H7 (cell line): Measurements from ENCODE around the gene CELA2A. TPM values are rescaled to one million over a fixed set of nuclear protein-coding genes. Genes with fewer than 3 reads are reported as not detected.
A peak's percentile ranks its signal among the peaks of the same experiment; 100 is the strongest.
"Not testable (repeated sequence)": the region's sequence is repeated elsewhere in the genome, so short reads cannot be mapped to it uniquely, and the experiment has no call there.

Experiments used
- DNase-seq: peaks from one replicate; pipeline ENCODE4 v3.0.0; 2012
- H3K27me3 ChIP-seq: 2 replicates; pipeline ENCODE4 v1.6.0; 2011; ENCODE audit warnings: mild to moderate bottlenecking, low read length; ENCODE audit not compliant: control insufficient read depth, insufficient read depth
- H3K36me3 ChIP-seq: replicated peaks from 2 replicates; pipeline ENCODE4 v1.5.1; 2011; ENCODE audit warnings: low read length; ENCODE audit not compliant: control insufficient read depth, insufficient read depth
- H3K4me3 ChIP-seq: 2 replicates; pipeline ENCODE4 v1.5.1; 2011; ENCODE audit warnings: low read depth, mild to moderate bottlenecking, control low read depth, low read length, moderate library complexity; ENCODE audit not compliant: insufficient read depth
- total RNA-seq: library from RNA; depleted of rRNA; stranded (reverse); fragments of >200 nt; shearing (Covaris generic); gene quantifications from 2 replicates; pipeline ENCODE4 v1.2.3, GENCODE V29; 2014

The CELA2A gene
- total RNA-seq, 1 experiment from 2014 or later, result not detected

GRCh38 chr1:15463064-15463800, 6.7 kb downstream of the CELA2A start:
- not testable (repeated sequence) for DNase-seq, H3K4me3 ChIP-seq, H3K27me3 ChIP-seq, H3K36me3 ChIP-seq

- not testable (repeated sequence) for DNase-seq, H3K36me3 ChIP-seq, H3K27me3 ChIP-seq, H3K4me3 ChIP-seq
These were observed 7.4 kb downstream of the CELA2A start for GRCh38 chr1:15463926-15464322.

- no peak for DNase-seq
- no peaks in the 10 kb centered on the region for H3K27me3 ChIP-seq
- H3K4me3 ChIP-seq, result no peak overlapping the region
- no peaks in the 10 kb centered on the region for H3K36me3 ChIP-seq
These were observed 9.1 kb downstream of the CELA2A start for GRCh38 chr1:15465674-15466073.

GRCh38 chr1:15466955-15467625, 10.6 kb downstream of the CELA2A start:
- H3K27me3 ChIP-seq, H3K4me3 ChIP-seq, DNase-seq, H3K36me3 ChIP-seq: not testable (repeated sequence)

- Histone ChIP-seq H3K36me3 (no peaks in the 10 kb centered on the region), H3K27me3 (no peaks in the 10 kb centered on the region), H3K4me3 (no peak overlapping the region)
- no peak for DNase-seq
These were observed 11.6 kb downstream of the CELA2A start for GRCh38 chr1:15468145-15468544.

GRCh38 chr1:15469361-15469760, 12.8 kb downstream of the CELA2A start:
- no peak for DNase-seq
- no peak overlapping the region for H3K4me3 ChIP-seq
- H3K27me3 ChIP-seq, result no peaks in the 10 kb centered on the region
- H3K36me3 ChIP-seq, result no peaks in the 10 kb centered on the region

- H3K4me3 ChIP-seq, H3K27me3 ChIP-seq, DNase-seq, H3K36me3 ChIP-seq: not testable (repeated sequence)
These were observed 13.4 kb downstream of the CELA2A start for GRCh38 chr1:15469821-15470448.

- not testable (repeated sequence) for H3K4me3 ChIP-seq, DNase-seq, H3K27me3 ChIP-seq, H3K36me3 ChIP-seq
These were observed 14.5 kb downstream of the CELA2A start for GRCh38 chr1:15471067-15471466.

- DNase-seq, H3K36me3 ChIP-seq, H3K27me3 ChIP-seq, H3K4me3 ChIP-seq: not testable (repeated sequence)
These were observed 15.2 kb downstream of the CELA2A start for GRCh38 chr1:15471723-15472122.

GRCh38 chr1:15472587-15472986, 16.1 kb downstream of the CELA2A start:
- H3K4me3 ChIP-seq, result no peak overlapping the region
- peak; percentile 47 for DNase-seq
- H3K27me3 ChIP-seq, result no peaks in the 10 kb centered on the region
- H3K36me3 ChIP-seq, result no peaks in the 10 kb centered on the region

- DNase-seq, result no peak
- no peaks in the 10 kb centered on the region for H3K36me3 ChIP-seq
- no peak within 1 kb of the TSS for H3K4me3 ChIP-seq
- no peaks in the 10 kb centered on the region for H3K27me3 ChIP-seq
These were observed 19.3 kb downstream of the CELA2A start, which contains the start of gene CELA2B for GRCh38 chr1:15475752-15476314. Gene CELA2B, plus strand, starts transcription at chr1:15476104. Its CDS starts 22 bp downstream, at chr1:15476126.

GRCh38 chr1:15476927-15477326, 20.4 kb downstream of the CELA2A start:
- no peaks in the 10 kb centered on the region for H3K27me3 ChIP-seq
- H3K36me3 ChIP-seq, result no peaks in the 10 kb centered on the region
- no peak overlapping the region for H3K4me3 ChIP-seq
- DNase-seq, result no peak

GRCh38 chr1:15477646-15478212, 21.2 kb downstream of the CELA2A start:
- no peaks in the 10 kb centered on the region for H3K27me3 ChIP-seq

GRCh38 chr1:15479654-15480347, 23.3 kb downstream of the CELA2A start:
- Histone ChIP-seq H3K36me3 (no peaks in the 10 kb centered on the region), H3K4me3 (no peak overlapping the region), H3K27me3 (no peaks in the 10 kb centered on the region)
- DNase-seq, result no peak

More at GRCh38 chr1:15477646-15478212, 21.2 kb downstream of the CELA2A start:
- H3K36me3 ChIP-seq, result no peaks in the 10 kb centered on the region
- H3K4me3 ChIP-seq, result no peak overlapping the region
- DNase-seq, result no peak
